Stimulated activated CD4-positive, alpha-beta T cell treated with anti-CD3 and anti-CD28 coated beads, Interleukin-15, amount 100 ng/mL, for 1 hour (primary cell): Measurements from ENCODE around the gene DUSP1.

Experiments
- DNase-seq, 2 donors: peaks; one replicate each; pipeline ENCODE4 v3.0.0-alpha.2; 2020; ENCODE audit warnings: low read depth in 1 of 2, low spot score in 1 of 2

The DUSP1 gene

GRCh38 chr5:172725273-172725672 is 45.7 kb downstream of the DUSP1 start:
- DNase-seq = no peak

GRCh38 chr5:172724242-172725183 is 46.5 kb downstream of the DUSP1 start:
- no peak for DNase-seq

- DNase-seq = no peak
Observed at GRCh38 chr5:172723508-172723907, 47.5 kb downstream of the DUSP1 start.

GRCh38 chr5:172722327-172722815 is 48.6 kb downstream of the DUSP1 start:
- no peak for DNase-seq

- DNase-seq = no peak
Observed at GRCh38 chr5:172721455-172722326, 49.3 kb downstream of the DUSP1 start.

- DNase-seq = no peak
Observed at GRCh38 chr5:172720655-172721054, 50.3 kb downstream of the DUSP1 start.

- no peak for DNase-seq
Observed at GRCh38 chr5:172719211-172719610, 51.8 kb downstream of the DUSP1 start.

GRCh38 chr5:172718527-172719114 is 52.4 kb downstream of the DUSP1 start:
- DNase-seq = no peak
